Fibroblast of skin of right quadriceps (primary cell): ENCODE data around the gene RARRES2.
A peak's percentile ranks its signal among the peaks of the same experiment; 100 is the strongest.

Experiments
- DNase-seq: peaks from one replicate; pipeline ENCODE4 v3.0.0-alpha.2; 2013

RARRES2 gene

DNA sequence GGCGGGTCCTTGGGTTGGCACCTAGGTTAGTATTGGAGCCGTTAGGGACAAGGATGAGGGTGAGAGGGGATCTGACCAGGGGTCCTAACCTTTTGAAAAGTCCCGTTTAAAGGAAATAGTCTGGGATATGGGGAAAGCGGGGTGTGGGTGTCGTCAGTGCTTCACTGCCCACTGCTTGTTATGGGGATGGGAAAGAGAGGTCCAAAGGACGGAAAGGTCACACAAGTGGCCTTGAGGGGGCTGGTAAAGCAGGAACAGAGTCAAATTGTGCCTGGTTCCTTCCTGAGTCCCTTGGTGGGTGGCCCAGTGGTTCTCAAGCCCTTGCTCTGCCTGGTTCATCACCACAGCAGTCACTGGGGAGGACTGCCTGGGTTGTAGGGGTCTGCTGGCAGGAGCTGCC, 35.1 kb upstream of the RARRES2 start:
- DNase-seq = no peak

DNA sequence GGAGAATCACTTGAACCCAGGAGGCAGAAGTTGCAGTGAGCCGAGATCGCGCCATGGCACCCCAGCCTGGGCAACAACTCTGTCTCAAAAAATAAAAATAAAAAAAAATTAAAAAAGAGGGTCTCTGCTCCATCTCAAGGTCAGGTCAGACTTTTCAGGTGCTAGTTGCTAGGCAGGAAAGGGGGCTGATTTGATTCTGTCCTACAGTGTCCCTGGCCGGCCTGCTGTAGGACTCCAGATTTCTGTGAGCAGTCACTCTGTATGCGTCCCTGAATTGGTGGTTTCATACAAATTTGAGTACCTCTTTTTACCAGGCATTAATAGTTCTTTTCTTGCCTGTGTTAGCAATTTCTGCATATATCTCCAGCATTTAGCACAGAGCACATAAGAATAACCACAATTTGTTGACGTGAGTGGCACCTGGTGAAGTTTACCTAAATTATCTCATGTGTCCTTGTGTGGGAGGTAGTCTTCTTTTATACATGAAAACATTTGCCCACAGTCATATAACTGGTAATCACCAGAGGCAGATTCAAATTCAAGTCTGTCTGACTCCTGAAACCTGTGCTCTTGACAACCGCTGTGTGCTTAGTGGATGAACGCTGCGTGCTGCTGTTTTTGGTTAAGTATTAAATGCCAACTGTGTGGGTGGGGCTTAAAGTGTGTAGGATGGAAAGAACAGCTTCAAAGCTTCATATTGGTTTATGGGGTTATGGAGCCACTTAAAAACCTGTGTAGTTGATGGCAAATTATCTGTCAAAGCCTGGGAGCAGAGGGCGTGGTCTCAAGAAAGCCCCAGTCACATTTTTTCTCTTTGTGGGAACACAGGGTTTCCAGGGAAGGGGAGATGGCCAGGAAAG, 34.5 kb upstream of the RARRES2 start:
- DNase-seq = no peak

DNA sequence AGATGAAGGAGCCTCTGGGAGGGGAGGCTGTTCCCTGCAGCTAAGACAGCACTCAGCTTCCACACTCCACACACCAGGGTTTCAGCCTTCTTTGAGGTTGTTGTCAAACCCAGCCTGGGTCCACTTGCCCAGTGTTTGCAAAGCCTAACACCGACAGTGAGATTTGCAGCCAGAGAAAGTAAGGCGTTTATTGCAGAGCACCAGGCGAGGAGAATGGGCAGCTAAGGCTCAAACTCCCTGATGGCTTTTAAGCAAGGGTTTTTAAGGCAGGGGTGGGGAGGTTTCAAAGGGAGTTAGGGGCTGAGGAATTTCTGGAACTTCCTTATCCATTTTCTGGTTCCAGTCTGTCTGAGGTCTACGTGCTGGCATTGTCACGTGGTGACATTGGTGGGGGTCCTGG, 33.0 kb upstream of the RARRES2 start:
- DNase-seq = no peak

DNA sequence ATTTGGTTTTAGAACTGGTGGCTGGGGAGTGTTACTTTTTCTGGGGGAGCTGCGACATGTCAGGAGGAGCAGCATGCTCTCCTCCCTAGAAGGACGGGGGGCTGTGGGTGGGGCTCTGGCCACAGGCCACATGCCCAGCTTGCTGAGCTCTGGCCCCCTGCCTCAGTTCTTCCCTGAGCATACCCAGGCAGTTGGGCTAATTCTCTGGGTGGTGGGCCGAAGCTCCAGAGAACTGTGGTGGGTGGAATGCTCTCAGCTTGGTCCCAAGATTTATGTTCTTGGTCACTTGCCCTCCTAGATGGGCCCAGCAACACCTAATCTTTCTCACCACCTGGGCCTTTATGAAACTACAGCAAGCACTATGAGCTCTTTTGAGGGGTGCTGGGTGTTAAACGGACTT, 32.6 kb upstream of the RARRES2 start:
- DNase-seq = no peak

DNA sequence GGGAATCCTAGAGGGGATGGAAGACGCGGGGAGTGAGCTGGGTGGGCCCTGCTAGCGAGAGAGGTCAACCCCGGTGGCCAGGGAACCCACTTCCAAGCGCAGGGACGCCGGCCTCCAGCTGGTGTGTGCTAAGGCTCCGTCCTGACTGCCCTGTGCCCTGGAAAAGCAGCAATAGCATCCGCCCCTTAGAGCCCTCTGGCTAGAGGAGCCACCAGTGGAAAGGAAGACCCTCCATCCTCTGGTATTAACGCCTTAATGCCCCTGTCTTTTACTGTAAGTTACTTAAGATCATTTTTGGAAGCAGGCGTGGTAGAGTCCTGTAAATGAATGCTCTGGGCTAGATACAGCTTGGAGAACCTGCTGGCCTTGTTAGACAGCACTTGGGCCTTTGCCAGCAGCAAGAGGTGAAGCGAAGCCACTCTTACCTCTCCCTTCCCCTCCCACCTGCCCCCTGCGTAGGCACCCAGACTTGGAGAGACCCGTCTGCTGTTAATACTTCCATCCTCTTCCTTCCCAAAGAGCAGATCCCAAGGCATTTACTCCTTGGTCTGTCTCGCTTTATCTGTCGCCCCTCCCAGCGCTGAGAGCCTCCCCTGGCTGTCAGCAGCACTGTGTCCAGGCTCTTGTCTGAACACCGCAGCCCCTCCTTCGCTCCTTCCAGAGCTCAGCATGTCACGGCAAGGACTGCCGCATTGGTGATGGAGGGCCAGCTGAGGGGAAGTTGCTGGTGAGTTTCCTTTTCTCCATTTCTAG, 31.8 kb upstream of the RARRES2 start:
- no peak for DNase-seq

DNA sequence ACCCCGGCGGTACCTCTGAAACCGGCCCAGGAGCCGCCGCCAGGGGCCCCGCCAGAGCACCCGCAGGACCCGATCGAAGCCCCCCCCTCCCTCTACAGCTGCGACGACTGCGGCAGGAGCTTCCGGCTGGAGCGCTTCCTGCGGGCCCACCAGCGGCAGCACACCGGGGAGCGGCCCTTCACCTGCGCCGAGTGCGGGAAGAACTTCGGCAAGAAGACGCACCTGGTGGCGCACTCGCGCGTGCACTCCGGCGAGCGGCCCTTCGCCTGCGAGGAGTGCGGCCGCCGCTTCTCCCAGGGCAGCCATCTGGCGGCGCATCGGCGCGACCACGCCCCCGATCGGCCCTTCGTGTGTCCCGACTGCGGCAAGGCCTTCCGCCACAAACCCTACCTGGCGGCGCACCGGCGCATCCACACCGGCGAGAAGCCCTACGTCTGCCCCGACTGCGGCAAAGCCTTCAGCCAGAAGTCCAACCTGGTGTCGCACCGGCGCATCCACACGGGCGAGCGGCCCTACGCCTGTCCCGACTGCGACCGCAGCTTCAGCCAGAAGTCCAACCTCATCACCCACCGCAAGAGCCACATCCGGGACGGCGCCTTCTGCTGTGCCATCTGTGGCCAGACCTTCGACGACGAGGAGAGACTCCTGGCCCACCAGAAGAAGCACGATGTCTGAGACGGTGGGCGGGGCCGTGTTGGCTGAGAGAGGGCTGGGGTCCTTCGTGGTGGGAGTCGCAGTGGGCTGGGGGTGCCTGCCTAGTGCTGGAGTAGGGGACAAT, 31.0 kb upstream of the RARRES2 start:
- no peak for DNase-seq

DNA sequence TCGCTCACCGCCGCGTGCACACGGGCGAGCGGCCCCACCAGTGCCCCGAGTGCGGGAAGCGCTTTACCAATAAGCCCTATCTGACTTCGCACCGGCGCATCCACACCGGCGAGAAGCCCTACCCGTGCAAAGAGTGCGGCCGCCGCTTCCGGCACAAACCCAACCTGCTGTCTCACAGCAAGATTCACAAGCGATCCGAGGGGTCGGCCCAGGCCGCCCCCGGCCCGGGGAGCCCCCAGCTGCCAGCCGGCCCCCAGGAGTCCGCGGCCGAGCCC, 30.5 kb upstream of the RARRES2 start:
- no peak for DNase-seq

DNA sequence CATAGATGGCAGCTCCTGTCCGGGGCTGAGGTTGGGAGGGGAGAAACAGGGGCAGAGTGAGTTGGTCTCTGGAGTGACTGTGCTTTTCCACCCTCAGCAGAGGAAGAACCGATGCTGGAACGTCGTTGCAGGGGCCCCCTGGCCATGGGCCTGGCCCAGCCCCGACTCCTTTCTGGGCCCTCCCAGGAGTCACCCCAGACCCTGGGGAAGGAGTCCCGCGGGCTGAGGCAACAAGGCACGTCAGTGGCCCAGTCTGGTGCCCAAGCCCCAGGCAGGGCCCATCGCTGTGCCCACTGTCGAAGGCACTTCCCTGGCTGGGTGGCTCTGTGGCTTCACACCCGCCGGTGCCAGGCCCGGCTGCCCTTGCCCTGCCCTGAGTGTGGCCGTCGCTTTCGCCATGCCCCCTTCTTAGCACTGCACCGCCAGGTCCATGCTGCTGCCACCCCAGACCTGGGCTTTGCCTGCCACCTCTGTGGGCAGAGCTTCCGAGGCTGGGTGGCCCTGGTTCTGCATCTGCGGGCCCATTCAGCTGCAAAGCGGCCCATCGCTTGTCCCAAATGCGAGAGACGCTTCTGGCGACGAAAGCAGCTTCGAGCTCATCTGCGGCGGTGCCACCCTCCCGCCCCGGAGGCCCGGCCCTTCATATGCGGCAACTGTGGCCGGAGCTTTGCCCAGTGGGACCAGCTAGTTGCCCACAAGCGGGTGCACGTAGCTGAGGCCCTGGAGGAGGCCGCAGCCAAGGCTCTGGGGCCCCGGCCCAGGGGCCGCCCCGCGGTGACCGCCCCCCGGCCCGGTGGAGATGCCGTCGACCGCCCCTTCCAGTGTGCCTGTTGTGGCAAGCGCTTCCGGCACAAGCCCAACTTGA, 29.9 kb upstream of the RARRES2 start:
- DNase-seq = no peak

DNA sequence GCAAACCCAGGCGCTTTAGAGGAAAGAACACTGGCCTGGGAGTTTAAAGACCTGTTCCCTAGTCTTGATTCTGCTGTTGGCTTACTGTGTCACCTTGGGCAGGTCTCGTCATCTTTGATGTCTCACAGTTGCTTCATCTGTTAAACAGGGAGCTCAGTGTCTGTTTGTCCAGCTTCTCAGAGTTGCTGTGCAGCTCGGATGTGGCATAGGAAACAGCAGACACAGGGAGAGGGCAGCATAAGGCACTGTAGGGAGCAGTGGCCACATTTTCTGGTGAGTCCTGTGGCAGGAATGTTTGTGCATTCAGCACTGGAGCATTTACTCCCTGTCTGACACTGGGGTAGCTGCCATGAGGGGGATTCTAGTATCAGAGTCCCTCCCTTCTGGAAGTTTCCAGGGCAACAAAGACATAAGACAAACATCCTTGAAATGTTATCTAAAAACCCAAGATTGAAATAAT, 29.2 kb upstream of the RARRES2 start:
- peak; percentile 45 for DNase-seq

DNA sequence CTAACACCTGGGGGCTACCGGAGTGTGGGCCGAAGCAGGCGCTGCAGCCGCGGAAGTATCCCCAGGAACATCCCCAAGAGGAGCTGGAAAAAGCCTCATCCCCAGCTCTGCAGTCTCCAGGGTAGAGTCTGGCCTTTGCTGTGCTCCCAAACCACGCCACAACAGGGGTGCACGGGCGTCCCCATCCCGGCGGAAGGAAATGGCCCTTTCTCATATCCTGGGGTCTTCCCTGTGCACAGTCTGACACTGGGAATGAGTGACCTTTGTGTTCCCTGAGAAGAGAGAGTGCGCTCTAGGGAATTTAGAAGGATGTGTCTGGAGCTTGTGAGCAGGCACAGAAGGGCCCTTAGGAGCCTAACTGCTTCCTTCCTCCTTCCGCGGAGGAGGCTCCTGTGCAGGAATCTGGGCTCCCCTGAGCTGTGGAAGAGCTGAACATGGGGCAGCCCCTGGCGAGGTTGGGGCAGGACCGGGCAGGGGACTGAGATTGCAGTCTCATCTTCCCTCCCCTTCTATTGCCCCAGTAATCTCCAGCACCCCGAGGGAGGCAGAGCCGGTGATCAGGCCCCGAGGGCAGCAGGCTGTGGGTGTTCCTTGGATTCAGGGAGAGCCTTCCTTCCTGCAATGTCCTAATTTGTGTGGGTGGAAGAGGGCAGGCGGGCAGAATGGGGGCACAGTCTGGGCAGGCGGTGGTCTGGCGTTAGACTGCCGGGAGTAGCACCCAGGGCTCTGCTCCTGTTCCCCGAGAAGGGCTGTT, 28.5 kb upstream of the RARRES2 start:
- no peak for DNase-seq

DNA sequence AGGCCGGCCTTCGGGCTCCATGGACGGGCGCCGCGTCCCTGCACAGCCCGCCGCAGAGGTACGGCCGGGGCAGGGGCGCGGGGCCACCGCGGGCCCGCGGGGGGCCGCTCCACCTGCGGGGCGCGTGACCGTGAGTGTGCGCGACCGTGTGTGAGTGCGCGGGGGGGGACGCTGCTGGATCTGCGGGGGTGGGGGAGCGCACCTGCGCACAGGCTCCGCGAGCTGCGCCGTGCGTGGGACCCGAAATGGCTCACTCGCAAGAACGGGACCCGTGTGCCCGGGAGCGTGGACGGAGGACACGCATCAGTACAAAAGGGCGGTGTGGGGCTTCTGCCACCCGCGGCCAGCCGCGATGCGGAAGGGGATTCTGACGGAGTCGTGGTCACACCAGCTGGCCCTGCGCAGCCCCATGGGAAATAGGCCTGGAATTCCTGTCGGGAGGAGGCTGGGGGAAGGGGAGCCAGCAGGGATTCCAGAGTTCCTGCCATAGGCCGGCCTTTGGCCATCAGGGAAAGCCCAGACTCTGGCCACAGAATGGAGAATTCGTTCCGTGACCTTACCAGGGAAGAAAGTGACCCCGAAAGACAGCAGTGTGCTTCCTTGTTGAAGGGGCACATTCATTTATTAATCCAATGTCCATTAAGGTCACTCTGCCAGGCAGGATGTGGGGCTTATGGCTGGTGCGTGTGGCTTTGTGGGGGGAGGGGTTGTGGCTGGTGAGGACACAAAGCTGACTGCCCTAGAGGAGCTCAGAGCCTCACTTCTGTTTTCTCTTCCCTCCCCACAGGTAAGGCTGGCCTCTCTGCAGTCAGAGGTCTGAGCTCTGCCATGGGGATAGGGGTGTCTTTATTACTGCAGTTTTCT, 27.7 kb upstream of the RARRES2 start:
- peak; percentile 62 for DNase-seq

DNA sequence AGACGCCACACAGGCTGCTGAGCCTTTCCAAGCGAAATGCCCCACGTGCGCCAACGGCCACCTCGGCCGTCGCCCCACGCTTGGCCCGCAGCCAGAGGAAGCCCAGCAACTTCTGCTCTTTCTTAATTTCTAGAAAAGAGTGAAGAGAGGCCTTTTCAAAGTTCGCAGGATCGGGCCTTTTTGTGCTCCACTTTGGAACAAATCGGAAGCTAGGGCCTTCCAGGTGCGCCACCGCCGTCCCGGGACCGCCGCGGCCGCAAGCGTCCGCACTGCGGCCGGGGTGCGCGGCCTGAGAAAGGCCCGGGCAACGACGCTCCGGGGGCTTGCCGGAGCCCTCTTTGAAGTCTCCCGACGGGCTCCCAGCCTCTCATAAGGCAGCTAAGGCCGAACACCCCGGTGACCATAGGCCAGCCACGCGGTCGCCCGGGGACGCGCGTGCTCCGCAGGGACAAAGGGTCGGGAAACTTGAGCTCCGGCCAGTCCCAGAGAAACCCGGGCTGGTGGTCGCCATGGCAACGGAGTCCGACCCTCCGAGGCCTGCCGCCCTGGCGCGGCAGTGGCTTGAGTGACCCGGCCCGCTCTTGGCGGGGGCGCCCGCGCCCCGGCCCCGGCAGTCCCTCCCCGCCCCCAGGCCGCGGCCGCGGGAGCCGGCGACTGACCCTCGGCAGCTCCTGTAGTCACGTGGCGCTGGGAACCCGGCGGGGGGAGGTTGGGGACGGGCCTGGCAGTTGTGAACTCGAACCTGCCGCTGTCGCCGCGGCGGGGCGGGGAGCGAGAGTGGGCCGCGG, 26.9 kb upstream of the RARRES2 start, which contains the start of gene REPIN1:
Gene REPIN1 (plus strand): TSS at position 727 of the 788 bp plus-strand sequence. CDS start 890 bp downstream, outside the sequence.
- DNase-seq = peak; percentile 82

DNA sequence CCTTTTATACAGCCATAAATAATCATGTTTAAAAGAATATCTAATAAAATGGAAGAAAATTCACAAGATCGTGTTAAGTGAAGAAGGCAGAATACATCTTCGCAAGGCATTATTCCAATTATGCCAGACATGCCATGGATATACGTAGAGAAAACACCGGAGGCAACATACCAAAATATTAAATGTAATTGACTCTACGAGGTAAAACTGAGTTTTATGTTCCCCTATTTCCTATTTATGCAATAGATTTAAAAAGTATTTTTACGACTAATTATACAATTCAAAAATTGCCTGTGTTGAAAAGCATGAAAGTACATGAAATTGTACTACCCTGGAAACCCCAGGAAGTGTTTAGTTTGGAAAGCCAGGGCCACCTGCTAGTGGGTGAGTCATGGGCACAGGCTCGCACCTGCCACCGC, 26.3 kb upstream of the RARRES2 start:
- DNase-seq = no peak

DNA sequence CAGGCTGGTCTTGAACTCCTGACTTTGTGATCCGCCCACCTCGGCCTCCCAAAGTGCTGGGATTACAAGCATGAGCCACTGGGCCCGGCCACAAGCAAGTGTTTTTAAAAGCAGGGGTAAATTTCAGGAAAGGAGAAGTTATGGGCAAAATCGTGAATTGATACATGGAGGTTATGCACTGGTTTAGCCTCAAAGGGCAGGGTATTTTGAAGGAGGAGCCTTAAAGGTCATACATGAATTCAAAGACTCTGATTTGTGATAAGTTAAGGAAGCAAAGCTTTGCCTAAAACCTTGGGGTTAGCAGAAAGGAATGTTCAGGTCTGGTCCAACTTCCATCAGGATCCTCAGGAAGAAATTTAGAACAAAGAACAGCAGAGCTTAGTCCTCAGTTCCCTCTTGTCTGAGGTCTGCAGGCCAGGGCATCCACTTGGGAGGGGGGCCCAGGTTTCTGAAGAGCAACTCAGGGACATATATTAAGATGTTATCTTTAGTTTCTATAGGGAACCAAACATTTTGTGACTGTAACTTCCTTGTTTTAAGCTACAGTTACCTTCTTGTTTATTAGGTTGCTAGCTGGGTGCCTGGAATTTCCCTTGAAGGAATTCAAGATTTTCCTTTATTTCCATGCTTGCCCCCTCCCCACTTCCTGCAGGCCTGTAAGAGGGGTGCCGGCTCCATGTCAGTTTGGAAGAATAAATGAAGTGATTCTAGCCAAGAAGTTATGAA, 24.4 kb upstream of the RARRES2 start:
- no peak for DNase-seq

DNA sequence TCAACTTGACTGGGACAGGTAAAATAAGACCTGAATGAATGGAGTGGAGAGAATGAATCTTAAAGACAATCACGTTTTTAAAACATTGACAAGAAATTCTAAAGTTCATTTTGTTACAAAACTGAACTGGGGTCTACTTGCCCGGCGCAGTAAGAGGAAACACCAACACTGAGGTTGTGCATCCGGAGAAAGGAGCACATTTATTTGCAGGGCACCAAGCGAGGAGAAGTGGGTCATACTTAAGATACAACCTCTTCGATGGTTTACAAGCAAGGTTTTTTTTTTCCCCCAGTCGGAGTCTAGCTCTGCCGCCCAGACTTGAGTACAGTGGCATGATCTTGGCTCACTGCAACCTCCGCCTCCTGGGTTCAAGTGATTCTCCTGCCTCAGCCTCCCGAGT, 23.8 kb upstream of the RARRES2 start:
- no peak for DNase-seq

DNA sequence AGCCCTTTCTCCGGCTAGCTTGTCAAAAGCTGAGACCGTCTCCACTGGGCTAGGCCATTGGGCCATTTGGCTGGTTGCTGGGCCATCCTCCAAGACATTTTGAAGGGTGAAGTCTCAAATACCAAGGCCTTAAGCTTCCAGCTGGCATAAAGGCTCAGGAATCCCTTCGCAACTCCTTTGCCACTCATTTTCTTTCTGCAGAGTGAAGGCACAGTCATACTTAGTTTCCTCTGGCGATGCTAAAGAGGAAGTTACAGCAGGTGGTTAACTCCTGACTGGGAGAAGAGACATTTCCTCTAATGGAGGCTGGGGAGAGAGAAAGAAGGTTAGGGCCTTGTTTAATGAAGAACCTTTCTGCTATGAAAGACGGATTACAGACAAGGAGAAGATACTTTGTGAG, 22.4 kb upstream of the RARRES2 start:
- no peak for DNase-seq

DNA sequence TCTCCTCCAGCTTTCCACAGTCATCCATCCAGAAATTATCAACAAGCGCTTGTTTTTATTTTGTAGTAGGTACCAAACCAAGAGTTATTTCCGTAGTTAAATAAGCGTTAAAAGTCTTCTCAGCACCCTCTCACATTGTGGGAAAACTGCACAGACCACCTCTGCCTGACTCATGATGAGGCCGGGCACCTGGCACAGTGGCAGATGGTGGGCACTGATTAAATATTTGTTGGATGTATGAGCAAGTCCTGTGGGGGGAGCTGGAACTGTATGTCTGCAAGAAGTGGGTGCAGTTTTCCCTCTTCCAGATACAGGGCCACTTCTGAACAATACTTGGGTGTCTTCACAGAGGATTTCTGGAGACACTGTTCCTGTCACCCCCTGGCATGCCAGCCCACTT, 21.9 kb upstream of the RARRES2 start:
- DNase-seq = no peak

DNA sequence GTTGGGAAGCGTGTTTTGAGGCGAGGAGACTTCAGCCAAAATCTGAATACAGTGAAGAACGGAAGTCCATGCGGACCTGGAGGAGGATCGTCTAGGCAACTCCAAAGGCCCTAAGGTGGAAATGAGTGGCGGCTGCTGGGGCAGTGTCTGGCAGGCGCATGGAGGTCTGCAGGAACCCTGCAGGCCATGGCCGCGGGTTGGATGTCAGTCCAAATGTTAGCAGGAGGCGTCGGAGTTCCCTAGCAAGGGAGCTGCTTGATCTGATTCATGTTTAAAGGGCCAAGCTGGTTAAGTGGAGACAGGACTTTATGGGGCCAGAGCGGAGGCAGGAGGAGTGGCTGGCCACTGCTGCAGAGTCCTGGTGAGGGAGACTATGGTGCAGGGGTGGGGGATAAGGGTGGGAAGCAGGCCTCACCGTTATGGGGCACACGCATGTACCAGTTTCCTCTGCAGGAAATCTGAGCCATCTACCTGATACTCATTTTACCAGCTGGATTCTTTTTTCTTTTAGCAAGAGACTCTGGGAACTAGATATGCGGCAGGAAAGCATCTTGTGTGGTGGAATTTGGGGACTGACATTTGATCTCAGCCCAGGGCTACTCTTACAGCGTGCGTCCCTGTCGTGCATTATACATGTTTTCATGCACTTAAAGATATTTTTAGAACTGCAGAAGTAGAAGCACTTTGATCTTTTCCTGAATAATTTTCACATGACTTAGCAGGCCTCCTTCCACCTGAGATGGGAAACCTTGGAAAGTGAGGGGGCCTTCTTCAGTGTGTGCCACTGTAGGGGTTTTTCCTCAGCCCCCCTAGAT, 20.6 kb upstream of the RARRES2 start:
- no peak for DNase-seq
